GM12878 (cell line): ENCODE data around the gene ANKRD11. TPM values are rescaled to one million over a fixed set of nuclear protein-coding genes. Genes with fewer than 3 reads are reported as not detected.

Source experiments
- BACH1 ChIP-seq: fragments of 450-650 bp; IDR thresholded peaks from 2 replicates; pipeline ENCODE4 v1.6.1; 2017; ENCODE audit warnings: mild to moderate bottlenecking, borderline replicate concordance
- CBX5 ChIP-seq: sonication (generic); IDR thresholded peaks from 2 replicates; pipeline ENCODE4 v1.6.1; 2016; ENCODE audit warnings: low read depth, moderate library complexity, mild to moderate bottlenecking, inconsistent platforms
- CEBPB ChIP-seq, 2 experiments: fragments of 150-350 bp in 1 of 2; IDR thresholded peaks; 2 replicates each; pipeline ENCODE4 v1.6.1; 2012 to 2014; ENCODE audit warnings: low read depth in 2 of 2, low read length in 2 of 2, borderline replicate concordance in 1 of 2, inconsistent platforms in 1 of 2
- CHD1 ChIP-seq: IDR thresholded peaks from 2 replicates; pipeline ENCODE4 v1.6.1; 2012; ENCODE audit warnings: low read depth, low read length, improper control_type of control experiment
- CHD2 ChIP-seq: IDR thresholded peaks from 2 replicates; pipeline ENCODE4 v1.6.1; 2011; ENCODE audit warnings: low read depth, low read length, improper control_type of control experiment, borderline replicate concordance
- EZH2 ChIP-seq: IDR thresholded peaks from 2 replicates; pipeline ENCODE4 v1.6.1; 2012; ENCODE audit warnings: low read depth, mild to moderate bottlenecking, control low read depth, inconsistent platforms, low read length, borderline replicate concordance; ENCODE audit not compliant: control insufficient read depth
- FOXM1 ChIP-seq: IDR thresholded peaks from 2 replicates; pipeline ENCODE4 v1.6.1; 2012; ENCODE audit warnings: low read depth, mild to moderate bottlenecking, inconsistent platforms, low read length, moderate library complexity
- HDAC6 ChIP-seq: fragments of 200-600 bp; sonication (generic); IDR thresholded peaks from one replicate; pipeline ENCODE4 v1.8.0; 2017; ENCODE audit warnings: antibody characterized with exemption; ENCODE audit not compliant: unreplicated experiment
- HDGF ChIP-seq: fragments of 450-650 bp; IDR thresholded peaks from 2 replicates; pipeline ENCODE4 v1.6.1; 2016; ENCODE audit warnings: antibody characterized with exemption
- IKZF2 ChIP-seq, 2 experiments: fragments of 450-650 bp; IDR thresholded peaks; 2 replicates each; pipeline ENCODE4 v1.6.1; 2017; ENCODE audit warnings: mild to moderate bottlenecking in 2 of 2, moderate library complexity in 2 of 2
- MTA2 ChIP-seq: fragments of 450-650 bp; IDR thresholded peaks from 2 replicates; pipeline ENCODE4 v1.6.1; 2016; ENCODE audit warnings: low read depth, mild to moderate bottlenecking, moderate library complexity
- MTA3 ChIP-seq: IDR thresholded peaks from 2 replicates; pipeline ENCODE4 v1.6.1; 2012; ENCODE audit warnings: low read length, inconsistent platforms, borderline replicate concordance
- MXI1 ChIP-seq: fragments of 150-350 bp; IDR thresholded peaks from 2 replicates; pipeline ENCODE4 v1.6.1; 2011; ENCODE audit warnings: low read depth, mild to moderate bottlenecking, inconsistent platforms, low read length, improper control_type of control experiment
- NBN ChIP-seq: fragments of 450-650 bp; IDR thresholded peaks from 2 replicates; pipeline ENCODE4 v1.6.1; 2016
- NFXL1 ChIP-seq: fragments of 450-650 bp; IDR thresholded peaks from 2 replicates; pipeline ENCODE4 v1.6.1; 2017; ENCODE audit warnings: antibody characterized with exemption, mild to moderate bottlenecking, borderline replicate concordance
- PAX5 ChIP-seq: IDR thresholded peaks from 2 replicates; pipeline ENCODE4 v1.6.1; 2011; ENCODE audit warnings: low read depth, low read length, borderline replicate concordance
- POLR2A ChIP-seq: IDR thresholded peaks from 2 replicates; pipeline ENCODE4 v1.6.1; 2011; ENCODE audit warnings: low read depth, mild to moderate bottlenecking, low read length
- RBBP5 ChIP-seq: fragments of 200-600 bp; sonication (generic); conservative IDR thresholded peaks from 2 replicates; pipeline ENCODE4 v1.6.1; 2016
- SMAD5 ChIP-seq: IDR thresholded peaks from 2 replicates; pipeline ENCODE4 v1.6.1; 2016; ENCODE audit warnings: antibody characterized with exemption, low read depth
- polyA plus RNA-seq, 11 experiments: library from polyadenylated mRNA; depleted of rRNA in 4 of 11; unstranded in 6 of 11; stranded (reverse) in 5 of 11; fragments of >200 nt; fragmentation: Nextera tagmentation in 4 of 11; fragmentation: Illumina TruSeq in 1 of 11; extraction: Ambion mirVana in 4 of 11; extraction: Trizol in 1 of 11; gene quantifications; 1 replicate in 1 of 11; 2 replicates in 10 of 11; pipeline versions ENCODE4 v1.2.1 to v1.2.3, GENCODE V29; 2011 to 2016; ENCODE audit warnings: inconsistent platforms in 2 of 11, missing spikeins in 2 of 11, low read depth in 1 of 11
- total RNA-seq, 4 experiments: library from RNA; depleted of rRNA in 3 of 4; stranded (reverse); fragments of >200 nt in 3 of 4; fragmentation: Illumina TruSeq in 1 of 4; extraction: Trizol in 1 of 4; gene quantifications; 2 replicates each; pipeline versions ENCODE4 v1.2.1 to v1.2.3, GENCODE V29; 2013 to 2021
- TF ChIP-seq, protein P1 (sequence below): fragments of 150-350 bp; IDR thresholded peaks from 2 replicates; pipeline ENCODE4 v1.6.1; 2014; ENCODE audit warnings: mild to moderate bottlenecking, low read depth, low read length
- TF ChIP-seq, protein P2 (sequence below): fragments of 450-650 bp; IDR thresholded peaks from 2 replicates; pipeline ENCODE4 v1.6.1; 2018; ENCODE audit warnings: borderline replicate concordance, mild to moderate bottlenecking; ENCODE audit not compliant: partially characterized antibody
- TF ChIP-seq, protein P3 (sequence below): fragments of 450-650 bp; IDR thresholded peaks from 2 replicates; pipeline ENCODE4 v1.6.1; 2016; ENCODE audit warnings: mild to moderate bottlenecking

Gene ANKRD11
- total and polyA plus RNA-seq, 10 of the 15 experiments (the other 5 are each of a cell fraction or from before 2014, with no cell fraction given) = 5.1 to 103 (median 27.4) TPM

DNA sequence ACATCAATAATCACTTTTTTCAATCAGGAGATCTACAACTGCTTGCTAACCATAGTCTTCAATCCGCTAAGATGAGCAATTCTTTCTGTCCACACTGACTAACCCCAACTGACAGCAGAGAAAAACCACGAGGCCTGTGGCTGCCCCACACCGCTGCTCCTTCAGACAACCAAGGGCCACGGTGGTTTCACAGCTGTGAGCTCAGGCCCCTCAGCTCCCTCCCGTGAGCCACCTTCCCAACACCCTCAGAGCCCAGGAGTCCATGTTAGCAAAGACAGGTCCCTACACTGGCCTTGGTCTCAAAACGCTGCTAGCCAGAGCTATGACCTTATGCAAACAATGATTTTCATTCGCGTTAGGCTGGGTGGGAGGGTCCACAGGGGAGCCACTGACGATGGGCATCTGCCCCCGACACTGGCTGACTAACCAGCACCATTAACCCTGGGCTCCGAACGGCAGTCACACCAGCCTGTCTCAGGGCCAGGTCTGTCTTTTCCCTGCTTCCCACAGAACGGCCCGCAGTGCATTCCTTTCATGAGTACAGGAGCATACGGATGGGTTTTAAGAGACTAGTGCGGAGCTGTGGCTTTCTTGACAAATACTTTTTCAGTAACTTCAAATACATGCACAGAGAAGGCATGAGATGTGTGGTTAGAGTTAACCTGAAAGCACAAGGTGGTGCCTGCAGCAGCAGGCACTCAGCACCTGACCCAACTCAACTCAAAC, 67.3 kb downstream of the ANKRD11 start (continued):
- TF ChIP-seq, protein P1, sequence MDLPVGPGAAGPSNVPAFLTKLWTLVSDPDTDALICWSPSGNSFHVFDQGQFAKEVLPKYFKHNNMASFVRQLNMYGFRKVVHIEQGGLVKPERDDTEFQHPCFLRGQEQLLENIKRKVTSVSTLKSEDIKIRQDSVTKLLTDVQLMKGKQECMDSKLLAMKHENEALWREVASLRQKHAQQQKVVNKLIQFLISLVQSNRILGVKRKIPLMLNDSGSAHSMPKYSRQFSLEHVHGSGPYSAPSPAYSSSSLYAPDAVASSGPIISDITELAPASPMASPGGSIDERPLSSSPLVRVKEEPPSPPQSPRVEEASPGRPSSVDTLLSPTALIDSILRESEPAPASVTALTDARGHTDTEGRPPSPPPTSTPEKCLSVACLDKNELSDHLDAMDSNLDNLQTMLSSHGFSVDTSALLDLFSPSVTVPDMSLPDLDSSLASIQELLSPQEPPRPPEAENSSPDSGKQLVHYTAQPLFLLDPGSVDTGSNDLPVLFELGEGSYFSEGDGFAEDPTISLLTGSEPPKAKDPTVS = no peak
- TF ChIP-seq RBBP5 = no peak
- peak; percentile 95 for TF ChIP-seq MXI1
- no peak for TF ChIP-seq BACH1
- TF ChIP-seq PAX5 = peak; percentile 68; the same call in 1 of the 2 replicates
- TF ChIP-seq IKZF2 (IDR thresholded peaks at IDR 0.05) = peak; percentile 41 to 59; a peak in 3 of 4 replicates
- peak; percentile 73; the same call in 1 of the 2 replicates for TF ChIP-seq NBN
- TF ChIP-seq, protein P2, sequence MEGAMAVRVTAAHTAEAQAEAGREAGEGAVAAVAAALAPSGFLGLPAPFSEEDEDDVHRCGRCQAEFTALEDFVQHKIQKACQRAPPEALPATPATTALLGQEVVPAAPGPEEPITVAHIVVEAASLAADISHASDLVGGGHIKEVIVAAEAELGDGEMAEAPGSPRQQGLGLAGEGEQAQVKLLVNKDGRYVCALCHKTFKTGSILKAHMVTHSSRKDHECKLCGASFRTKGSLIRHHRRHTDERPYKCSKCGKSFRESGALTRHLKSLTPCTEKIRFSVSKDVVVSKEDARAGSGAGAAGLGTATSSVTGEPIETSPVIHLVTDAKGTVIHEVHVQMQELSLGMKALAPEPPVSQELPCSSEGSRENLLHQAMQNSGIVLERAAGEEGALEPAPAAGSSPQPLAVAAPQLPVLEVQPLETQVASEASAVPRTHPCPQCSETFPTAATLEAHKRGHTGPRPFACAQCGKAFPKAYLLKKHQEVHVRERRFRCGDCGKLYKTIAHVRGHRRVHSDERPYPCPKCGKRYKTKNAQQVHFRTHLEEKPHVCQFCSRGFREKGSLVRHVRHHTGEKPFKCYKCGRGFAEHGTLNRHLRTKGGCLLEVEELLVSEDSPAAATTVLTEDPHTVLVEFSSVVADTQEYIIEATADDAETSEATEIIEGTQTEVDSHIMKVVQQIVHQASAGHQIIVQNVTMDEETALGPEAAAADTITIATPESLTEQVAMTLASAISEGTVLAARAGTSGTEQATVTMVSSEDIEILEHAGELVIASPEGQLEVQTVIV = no peak
- peak; percentile 50; the same call in 1 of the 2 replicates for TF ChIP-seq MTA2
- no peak for TF ChIP-seq HDGF
- TF ChIP-seq NFXL1 = no peak
- peak; percentile 55 for TF ChIP-seq POLR2A
- TF ChIP-seq MTA3 = no peak; the same call in 1 of the 2 replicates
- no peak for TF ChIP-seq CHD1
- TF ChIP-seq CHD2 = 0 out of 2 replicates have a peak, but pooled peaks have one; percentile 13
- TF ChIP-seq CBX5 = 0 out of 2 replicates have a peak, but pooled peaks have one; percentile 20
- no peak for TF ChIP-seq EZH2
- no peak; the same call in 1 of the 2 replicates for TF ChIP-seq FOXM1
- no peak for TF ChIP-seq HDAC6
- TF ChIP-seq CEBPB (IDR thresholded peaks at IDR 0.05; ENCODE audit: borderline replicate concordance in 1 of 2, low read depth in 2 of 2, low read length in 2 of 2) = no peak
- TF ChIP-seq SMAD5 = no peak
- TF ChIP-seq, protein P3, sequence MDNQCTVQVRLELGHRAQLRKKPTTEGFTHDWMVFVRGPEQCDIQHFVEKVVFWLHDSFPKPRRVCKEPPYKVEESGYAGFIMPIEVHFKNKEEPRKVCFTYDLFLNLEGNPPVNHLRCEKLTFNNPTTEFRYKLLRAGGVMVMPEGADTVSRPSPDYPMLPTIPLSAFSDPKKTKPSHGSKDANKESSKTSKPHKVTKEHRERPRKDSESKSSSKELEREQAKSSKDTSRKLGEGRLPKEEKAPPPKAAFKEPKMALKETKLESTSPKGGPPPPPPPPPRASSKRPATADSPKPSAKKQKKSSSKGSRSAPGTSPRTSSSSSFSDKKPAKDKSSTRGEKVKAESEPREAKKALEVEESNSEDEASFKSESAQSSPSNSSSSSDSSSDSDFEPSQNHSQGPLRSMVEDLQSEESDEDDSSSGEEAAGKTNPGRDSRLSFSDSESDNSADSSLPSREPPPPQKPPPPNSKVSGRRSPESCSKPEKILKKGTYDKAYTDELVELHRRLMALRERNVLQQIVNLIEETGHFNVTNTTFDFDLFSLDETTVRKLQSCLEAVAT = no peak
